ENCODE results near the gene ZCCHC2.

- no peak for TF ChIP-seq POLR2A (IDR thresholded peaks at IDR 0.05; ENCODE audit: low read depth, low read length)
- no peak for TF ChIP-seq CTCF (conservative IDR thresholded peaks at IDR 0.05; ENCODE audit: low read depth, low read length)
- TF ChIP-seq USF2 (IDR thresholded peaks at IDR 0.05; ENCODE audit: low read depth, low read length), result no peak
- no peak for TF ChIP-seq BHLHE40 (IDR thresholded peaks at IDR 0.05; ENCODE audit: low read depth, low read length)
These were observed 24.1 kb upstream of the ZCCHC2 start for GRCh38 chr18:62498616-62499262.

Data from IMR-90 (cell line).